GM12878 (cell line): ENCODE measurements around the gene PRRT1B. TPM values are rescaled to one million over a fixed set of nuclear protein-coding genes. Genes with fewer than 3 reads are reported as not detected.
"Not testable (repeated sequence)": the region's sequence is repeated elsewhere in the genome, so short reads cannot be mapped to it uniquely, and the experiment has no call there.

ENCODE experiments used
- ATAC-seq: fragments of 200-7000 bp; cut with Tn5 transposase; 3 replicates; pipeline ENCODE4 v1.9.1; 2020; ENCODE audit warnings: mild to moderate bottlenecking, moderate library complexity
- BruUV-seq: library from RNA; stranded (reverse); fragments of 400-500 nt; replicated peaks from 2 replicates; lab custom pipeline; 2021; lab: Mats Ljungman, UMichigan
- CTCF ChIA-PET: fragments of 300-600 bp; sonication (Branson Sonifier 250); formaldehyde crosslinking; extraction: SDS; loops from one replicate; lab custom pipeline; 2021; ENCODE audit warnings: inconsistent platforms; lab: Yijun Ruan, JAX
- POLR2A ChIA-PET: fragments of 350-600 bp; formaldehyde crosslinking; extraction: SDS; loops from one replicate; lab custom pipeline; 2021; ENCODE audit warnings: inconsistent platforms; lab: Charles Lee
- RAD21 ChIA-PET: fragments of 300-600 bp; sonication (Branson Sonifier 250); formaldehyde crosslinking; loops from one replicate; lab custom pipeline; 2023; ENCODE audit warnings: antibody characterized with exemption; ENCODE audit not compliant: unreplicated experiment; lab: Charles Lee
- SMC1A ChIA-PET: fragments of 300-600 bp; sonication (Branson Sonifier 250); formaldehyde crosslinking; loops from one replicate; lab custom pipeline; 2023; ENCODE audit not compliant: unreplicated experiment, uncharacterized antibody; lab: Charles Lee
- DNase-seq: peaks from one replicate; pipeline ENCODE4 v3.0.0-alpha.2; 2011; ENCODE audit warnings: low read depth, low spot score
- FAIRE-seq: peaks from 3 replicates; lab custom pipeline; 2011; peaks lifted over from hg19 to GRCh38; lab: Jason Lieb, UNC
- H2AFZ ChIP-seq: 2 replicates; pipeline ENCODE4 v1.6.0; 2011; ENCODE audit warnings: low read depth, low read length, control low read depth; ENCODE audit not compliant: control insufficient read depth
- H3K27ac ChIP-seq: 2 replicates; pipeline ENCODE4 v1.5.1; 2011; ENCODE audit warnings: control low read depth; ENCODE audit not compliant: control insufficient read depth, insufficient read depth
- H3K27me3 ChIP-seq, 2 experiments: replicated peaks in 1 of 2; 2 replicates each; pipeline versions ENCODE4 v1.6.0 to v1.6.1; 2011; ENCODE audit warnings: low read length in 1 of 2; ENCODE audit not compliant: control insufficient read depth in 2 of 2, insufficient read depth in 2 of 2
- H3K36me3 ChIP-seq, 2 experiments: 2 replicates each; pipeline ENCODE4 v1.5.1; 2011; ENCODE audit warnings: low read length in 1 of 2; ENCODE audit not compliant: control insufficient read depth in 2 of 2, insufficient read depth in 2 of 2
- H3K4me1 ChIP-seq: 2 replicates; pipeline ENCODE4 v1.6.1; 2011; ENCODE audit warnings: mild to moderate bottlenecking, low read length, moderate library complexity, mixed read lengths; ENCODE audit not compliant: control insufficient read depth, insufficient read depth
- H3K4me2 ChIP-seq: 2 replicates; pipeline ENCODE4 v1.6.0; 2011; ENCODE audit warnings: control low read depth; ENCODE audit not compliant: control insufficient read depth, insufficient read depth
- H3K4me3 ChIP-seq: fragments of 200-600 bp; sonication (generic); 2 replicates; pipeline ENCODE4 v1.5.1; 2016
- H3K79me2 ChIP-seq: 2 replicates; pipeline ENCODE4 v1.6.0; 2011; ENCODE audit warnings: low read length; ENCODE audit not compliant: control insufficient read depth, insufficient read depth
- H3K9ac ChIP-seq: 2 replicates; pipeline ENCODE4 v1.8.0; 2011; ENCODE audit warnings: low read length, control low read depth, mixed read lengths; ENCODE audit not compliant: control insufficient read depth, insufficient read depth
- H3K9me3 ChIP-seq: replicated peaks from 3 replicates; pipeline ENCODE4 v1.5.1; 2011; ENCODE audit warnings: mild to moderate bottlenecking, low read length; ENCODE audit not compliant: control insufficient read depth, insufficient read depth
- H4K20me1 ChIP-seq: 2 replicates; pipeline ENCODE4 v1.6.0; 2011; ENCODE audit not compliant: control insufficient read depth, insufficient read depth
- CREM ChIP-seq: IDR thresholded peaks from 2 replicates; pipeline ENCODE4 v1.6.1; 2014; ENCODE audit warnings: antibody characterized with exemption, low read depth
- PAX5 ChIP-seq: IDR thresholded peaks from 2 replicates; pipeline ENCODE4 v1.6.1; 2011; ENCODE audit warnings: low read depth, low read length, borderline replicate concordance
- POLR2A ChIP-seq: IDR thresholded peaks from 2 replicates; pipeline ENCODE4 v1.6.1; 2011; ENCODE audit warnings: low read depth, mild to moderate bottlenecking, low read length
- RFX5 ChIP-seq: IDR thresholded peaks from 2 replicates; pipeline ENCODE4 v1.6.1; 2011; ENCODE audit warnings: low read depth, low read length, improper control_type of control experiment
- SIN3A ChIP-seq: IDR thresholded peaks from 2 replicates; pipeline ENCODE4 v1.6.1; 2012; ENCODE audit warnings: low read depth, low read length, improper control_type of control experiment
- STAT1 ChIP-seq: fragments of 450-650 bp; conservative IDR thresholded peaks from 2 replicates; pipeline ENCODE4 v1.6.1; 2014; ENCODE audit warnings: antibody characterized with exemption, mild to moderate bottlenecking
- YBX1 ChIP-seq: fragments of 450-650 bp; IDR thresholded peaks from 2 replicates; pipeline ENCODE4 v1.6.1; 2016; ENCODE audit warnings: antibody characterized with exemption
- WGBS: methylation state at CpG from one replicate; pipeline ENCODE4 v1.1.6; 2016; ENCODE audit warnings: low lambda C conversion rate; ENCODE audit not compliant: insufficient replicate concordance, insufficient coverage; ENCODE audit errors: missing lambda C conversion rate; 5-methylcytosine and 5-hydroxymethylcytosine counted together
- in situ Hi-C: fragments of 300-500 bp; cut with MboI; formaldehyde crosslinking; loops from 9 replicates; pipeline ENCODE4 v1.14.3; 2018; ENCODE audit warnings: mixed read lengths
- intact Hi-C: fragments of 100-400 bp; cut with micrococcal nuclease; formaldehyde crosslinking; loops from one replicate; pipeline ENCODE4 v1.14.2; 2022; ENCODE audit not compliant: unreplicated experiment
- polyA plus RNA-seq, 11 experiments: library from polyadenylated mRNA; depleted of rRNA in 4 of 11; unstranded in 6 of 11; stranded (reverse) in 5 of 11; fragments of >200 nt; fragmentation: Nextera tagmentation in 4 of 11; fragmentation: Illumina TruSeq in 1 of 11; extraction: Ambion mirVana in 4 of 11; extraction: Trizol in 1 of 11; gene quantifications; 1 replicate in 1 of 11; 2 replicates in 10 of 11; pipeline versions ENCODE4 v1.2.1 to v1.2.3, GENCODE V29; 2011 to 2016; ENCODE audit warnings: inconsistent platforms in 2 of 11, missing spikeins in 2 of 11, low read depth in 1 of 11
- total RNA-seq, 4 experiments: library from RNA; depleted of rRNA in 3 of 4; stranded (reverse); fragments of >200 nt in 3 of 4; fragmentation: Illumina TruSeq in 1 of 4; extraction: Trizol in 1 of 4; gene quantifications; 2 replicates each; pipeline versions ENCODE4 v1.2.1 to v1.2.3, GENCODE V29; 2013 to 2021
- TF ChIP-seq, protein P1 (sequence below): fragments of 450-650 bp; IDR thresholded peaks from 2 replicates; pipeline ENCODE4 v1.6.1; 2016; ENCODE audit warnings: mild to moderate bottlenecking
- TF ChIP-seq, protein P2 (sequence below): fragments of 450-650 bp; formaldehyde crosslinking; IDR thresholded peaks from 2 replicates; pipeline ENCODE4 v1.5.0; 2022; ENCODE audit warnings: mild to moderate bottlenecking, missing genetic modification characterization
- TF ChIP-seq, protein P3 (sequence below): IDR thresholded peaks from 2 replicates; pipeline ENCODE4 v1.6.1; 2011; ENCODE audit warnings: borderline replicate concordance, low read depth, mild to moderate bottlenecking, moderate library complexity, low read length; ENCODE audit not compliant: insufficient read depth, poor library complexity, severe bottlenecking

PRRT1B gene
- total and polyA plus RNA-seq, 10 of the 15 experiments (the other 5 are each of a cell fraction or from before 2014, with no cell fraction given) = not detected

- TF ChIP-seq, protein P1, sequence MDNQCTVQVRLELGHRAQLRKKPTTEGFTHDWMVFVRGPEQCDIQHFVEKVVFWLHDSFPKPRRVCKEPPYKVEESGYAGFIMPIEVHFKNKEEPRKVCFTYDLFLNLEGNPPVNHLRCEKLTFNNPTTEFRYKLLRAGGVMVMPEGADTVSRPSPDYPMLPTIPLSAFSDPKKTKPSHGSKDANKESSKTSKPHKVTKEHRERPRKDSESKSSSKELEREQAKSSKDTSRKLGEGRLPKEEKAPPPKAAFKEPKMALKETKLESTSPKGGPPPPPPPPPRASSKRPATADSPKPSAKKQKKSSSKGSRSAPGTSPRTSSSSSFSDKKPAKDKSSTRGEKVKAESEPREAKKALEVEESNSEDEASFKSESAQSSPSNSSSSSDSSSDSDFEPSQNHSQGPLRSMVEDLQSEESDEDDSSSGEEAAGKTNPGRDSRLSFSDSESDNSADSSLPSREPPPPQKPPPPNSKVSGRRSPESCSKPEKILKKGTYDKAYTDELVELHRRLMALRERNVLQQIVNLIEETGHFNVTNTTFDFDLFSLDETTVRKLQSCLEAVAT = no peak
- no peak for TF ChIP-seq SIN3A
- no peak for TF ChIP-seq YBX1
- no peak for TF ChIP-seq PAX5
- no peak for TF ChIP-seq POLR2A
- TF ChIP-seq, protein P2, sequence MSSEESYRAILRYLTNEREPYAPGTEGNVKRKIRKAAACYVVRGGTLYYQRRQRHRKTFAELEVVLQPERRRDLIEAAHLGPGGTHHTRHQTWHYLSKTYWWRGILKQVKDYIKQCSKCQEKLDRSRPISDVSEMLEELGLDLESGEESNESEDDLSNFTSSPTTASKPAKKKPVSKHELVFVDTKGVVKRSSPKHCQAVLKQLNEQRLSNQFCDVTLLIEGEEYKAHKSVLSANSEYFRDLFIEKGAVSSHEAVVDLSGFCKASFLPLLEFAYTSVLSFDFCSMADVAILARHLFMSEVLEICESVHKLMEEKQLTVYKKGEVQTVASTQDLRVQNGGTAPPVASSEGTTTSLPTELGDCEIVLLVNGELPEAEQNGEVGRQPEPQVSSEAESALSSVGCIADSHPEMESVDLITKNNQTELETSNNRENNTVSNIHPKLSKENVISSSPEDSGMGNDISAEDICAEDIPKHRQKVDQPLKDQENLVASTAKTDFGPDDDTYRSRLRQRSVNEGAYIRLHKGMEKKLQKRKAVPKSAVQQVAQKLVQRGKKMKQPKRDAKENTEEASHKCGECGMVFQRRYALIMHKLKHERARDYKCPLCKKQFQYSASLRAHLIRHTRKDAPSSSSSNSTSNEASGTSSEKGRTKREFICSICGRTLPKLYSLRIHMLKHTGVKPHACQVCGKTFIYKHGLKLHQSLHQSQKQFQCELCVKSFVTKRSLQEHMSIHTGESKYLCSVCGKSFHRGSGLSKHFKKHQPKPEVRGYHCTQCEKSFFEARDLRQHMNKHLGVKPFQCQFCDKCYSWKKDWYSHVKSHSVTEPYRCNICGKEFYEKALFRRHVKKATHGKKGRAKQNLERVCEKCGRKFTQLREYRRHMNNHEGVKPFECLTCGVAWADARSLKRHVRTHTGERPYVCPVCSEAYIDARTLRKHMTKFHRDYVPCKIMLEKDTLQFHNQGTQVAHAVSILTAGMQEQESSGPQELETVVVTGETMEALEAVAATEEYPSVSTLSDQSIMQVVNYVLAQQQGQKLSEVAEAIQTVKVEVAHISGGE (CRISPR knock-in tag) = no peak
- TF ChIP-seq CREM = no peak
- TF ChIP-seq RFX5 = no peak
- TF ChIP-seq STAT1 = no peak
- TF ChIP-seq, protein P3, sequence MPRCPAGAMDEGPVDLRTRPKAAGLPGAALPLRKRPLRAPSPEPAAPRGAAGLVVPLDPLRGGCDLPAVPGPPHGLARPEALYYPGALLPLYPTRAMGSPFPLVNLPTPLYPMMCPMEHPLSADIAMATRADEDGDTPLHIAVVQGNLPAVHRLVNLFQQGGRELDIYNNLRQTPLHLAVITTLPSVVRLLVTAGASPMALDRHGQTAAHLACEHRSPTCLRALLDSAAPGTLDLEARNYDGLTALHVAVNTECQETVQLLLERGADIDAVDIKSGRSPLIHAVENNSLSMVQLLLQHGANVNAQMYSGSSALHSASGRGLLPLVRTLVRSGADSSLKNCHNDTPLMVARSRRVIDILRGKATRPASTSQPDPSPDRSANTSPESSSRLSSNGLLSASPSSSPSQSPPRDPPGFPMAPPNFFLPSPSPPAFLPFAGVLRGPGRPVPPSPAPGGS = no peak
These were observed 1.2 kb downstream of the PRRT1B start (continued) for GRCh38 chr9:131546336-131547084.

GRCh38 chr9:131549186-131549585, 3.9 kb downstream of the PRRT1B start:
- H3K36me3 ChIP-seq, CTCF ChIA-PET, in situ Hi-C loops, ATAC-seq, DNase-seq, H3K9me3 ChIP-seq, RAD21 ChIA-PET, H3K4me3 ChIP-seq, H3K79me2 ChIP-seq, H3K4me1 ChIP-seq, SMC1A ChIA-PET, BruUV-seq, H3K4me2 ChIP-seq, H3K27ac ChIP-seq, H2AFZ ChIP-seq, intact Hi-C loops, H3K27me3 ChIP-seq, H4K20me1 ChIP-seq, FAIRE-seq, H3K9ac ChIP-seq: not testable (repeated sequence)
- POLR2A ChIA-PET = interaction anchor here (0.6 kb wide), 1 partner anchor 603 kb away, joined by 3 read pairs; no protein-coding TSS in a partner anchor
- WGBS = 35% methylated on average over 10 of the region's 10 CpGs
